Chondrocyte (in vitro differentiated cells): Measurements from ENCODE around the gene NEK1. TPM values are rescaled to one million over a fixed set of nuclear protein-coding genes. Genes with fewer than 3 reads are reported as not detected.

ENCODE experiments used
- DNase-seq: peaks from one replicate; pipeline ENCODE4 v3.0.0; 2021; ENCODE audit warnings: mixed read lengths, low spot score
- H3K27ac Mint-ChIP-seq: one replicate; pipeline ENCODE4 v1.8.0; 2021; ENCODE audit warnings: mild to moderate bottlenecking, moderate library complexity, mixed read lengths; ENCODE audit not compliant: unreplicated experiment
- H3K27me3 Mint-ChIP-seq: 2 replicates; pipeline ENCODE4 v1.8.0; 2021; ENCODE audit warnings: low read depth, mixed read lengths
- H3K36me3 Mint-ChIP-seq: 2 replicates; pipeline ENCODE4 v1.8.0; 2021; ENCODE audit warnings: low read depth, mixed read lengths
- H3K4me1 Mint-ChIP-seq: 2 replicates; pipeline ENCODE4 v1.8.0; 2021; ENCODE audit warnings: low read depth, mild to moderate bottlenecking, mixed read lengths
- H3K4me3 Mint-ChIP-seq: one replicate; pipeline ENCODE4 v1.8.0; 2021; ENCODE audit warnings: mild to moderate bottlenecking, moderate library complexity, mixed read lengths; ENCODE audit not compliant: unreplicated experiment
- H3K9me3 Mint-ChIP-seq: 2 replicates; pipeline ENCODE4 v1.8.0; 2021; ENCODE audit warnings: low read depth, mixed read lengths
- total RNA-seq: library from RNA; stranded (reverse); gene quantifications from 3 replicates; pipeline ENCODE4 v1.2.1, GENCODE V29; 2021
- TF ChIP-seq, protein P1 (sequence below): fragments of 200-600 bp; sonication (generic); IDR thresholded peaks from 2 replicates; pipeline ENCODE4 v1.5.0; 2021; ENCODE audit warnings: antibody characterized with exemption, mild to moderate bottlenecking, moderate library complexity

The NEK1 gene
- total RNA-seq, 1 donor from 2014 or later: 13.7 TPM

GRCh38 chr4:169617306-169617705 lies 4.9 kb upstream of the NEK1 start:
- no peak overlapping the region for H3K4me3 Mint-ChIP-seq
- no peaks in the 10 kb centered on the region for H3K27me3 Mint-ChIP-seq
- H3K4me1 Mint-ChIP-seq: peaks cover 32% of the 10 kb centered on the region
- no peak for DNase-seq
- no peaks in the 10 kb centered on the region for H3K36me3 Mint-ChIP-seq
- H3K9me3 Mint-ChIP-seq: no peaks in the 10 kb centered on the region
- TF ChIP-seq, protein P1, sequence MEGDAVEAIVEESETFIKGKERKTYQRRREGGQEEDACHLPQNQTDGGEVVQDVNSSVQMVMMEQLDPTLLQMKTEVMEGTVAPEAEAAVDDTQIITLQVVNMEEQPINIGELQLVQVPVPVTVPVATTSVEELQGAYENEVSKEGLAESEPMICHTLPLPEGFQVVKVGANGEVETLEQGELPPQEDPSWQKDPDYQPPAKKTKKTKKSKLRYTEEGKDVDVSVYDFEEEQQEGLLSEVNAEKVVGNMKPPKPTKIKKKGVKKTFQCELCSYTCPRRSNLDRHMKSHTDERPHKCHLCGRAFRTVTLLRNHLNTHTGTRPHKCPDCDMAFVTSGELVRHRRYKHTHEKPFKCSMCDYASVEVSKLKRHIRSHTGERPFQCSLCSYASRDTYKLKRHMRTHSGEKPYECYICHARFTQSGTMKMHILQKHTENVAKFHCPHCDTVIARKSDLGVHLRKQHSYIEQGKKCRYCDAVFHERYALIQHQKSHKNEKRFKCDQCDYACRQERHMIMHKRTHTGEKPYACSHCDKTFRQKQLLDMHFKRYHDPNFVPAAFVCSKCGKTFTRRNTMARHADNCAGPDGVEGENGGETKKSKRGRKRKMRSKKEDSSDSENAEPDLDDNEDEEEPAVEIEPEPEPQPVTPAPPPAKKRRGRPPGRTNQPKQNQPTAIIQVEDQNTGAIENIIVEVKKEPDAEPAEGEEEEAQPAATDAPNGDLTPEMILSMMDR: no peak
- no peak overlapping the region for H3K27ac Mint-ChIP-seq

- Mint-ChIP-seq H3K36me3 (no peaks in the 10 kb centered on the region), H3K4me3 (no peak overlapping the region), H3K27ac (no peak overlapping the region), H3K4me1 (peaks cover 29% of the 10 kb centered on the region), H3K27me3 (no peaks in the 10 kb centered on the region), H3K9me3 (no peaks in the 10 kb centered on the region)
- no peak for DNase-seq
- TF ChIP-seq, protein P1: no peak
These were observed 4.5 kb upstream of the NEK1 start for GRCh38 chr4:169616846-169617245.

DNA sequence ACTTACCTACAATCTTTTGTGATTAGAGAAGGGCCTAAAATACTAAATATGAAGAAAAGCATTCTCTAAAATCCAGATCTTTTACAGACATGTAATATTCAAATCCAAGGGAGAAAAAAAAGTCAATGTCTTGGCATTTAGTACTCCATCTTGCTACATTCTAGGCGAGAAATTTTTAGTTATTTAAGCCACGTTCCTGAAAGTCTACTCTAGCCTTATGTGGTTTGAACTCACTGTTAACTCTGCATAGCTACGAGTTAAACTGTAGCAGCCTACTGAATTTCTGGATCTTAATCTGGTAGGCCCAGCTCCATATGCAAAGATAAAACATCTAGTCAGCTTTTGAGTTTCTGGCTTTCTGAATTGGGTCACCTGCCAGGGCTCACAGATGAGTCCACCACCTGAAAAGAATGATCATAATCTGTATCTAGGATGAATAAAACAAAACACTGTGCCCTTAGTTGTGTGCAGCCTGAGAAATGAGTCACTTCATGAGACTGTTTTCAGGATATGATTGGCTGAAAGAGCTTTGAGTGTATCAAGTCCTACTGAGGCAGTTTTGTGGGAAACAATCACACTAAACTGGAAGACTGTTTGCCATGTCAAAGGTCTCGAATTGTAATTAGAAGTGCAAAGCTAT lies 3.2 kb upstream of the NEK1 start:
- Mint-ChIP-seq H3K27ac (no peak overlapping the region), H3K4me3 (no peak overlapping the region), H3K4me1 (peaks cover 34% of the 10 kb centered on the region), H3K36me3 (no peaks in the 10 kb centered on the region), H3K27me3 (no peaks in the 10 kb centered on the region), H3K9me3 (no peaks in the 10 kb centered on the region)
- TF ChIP-seq, protein P1: no peak
- DNase-seq: no peak

DNA sequence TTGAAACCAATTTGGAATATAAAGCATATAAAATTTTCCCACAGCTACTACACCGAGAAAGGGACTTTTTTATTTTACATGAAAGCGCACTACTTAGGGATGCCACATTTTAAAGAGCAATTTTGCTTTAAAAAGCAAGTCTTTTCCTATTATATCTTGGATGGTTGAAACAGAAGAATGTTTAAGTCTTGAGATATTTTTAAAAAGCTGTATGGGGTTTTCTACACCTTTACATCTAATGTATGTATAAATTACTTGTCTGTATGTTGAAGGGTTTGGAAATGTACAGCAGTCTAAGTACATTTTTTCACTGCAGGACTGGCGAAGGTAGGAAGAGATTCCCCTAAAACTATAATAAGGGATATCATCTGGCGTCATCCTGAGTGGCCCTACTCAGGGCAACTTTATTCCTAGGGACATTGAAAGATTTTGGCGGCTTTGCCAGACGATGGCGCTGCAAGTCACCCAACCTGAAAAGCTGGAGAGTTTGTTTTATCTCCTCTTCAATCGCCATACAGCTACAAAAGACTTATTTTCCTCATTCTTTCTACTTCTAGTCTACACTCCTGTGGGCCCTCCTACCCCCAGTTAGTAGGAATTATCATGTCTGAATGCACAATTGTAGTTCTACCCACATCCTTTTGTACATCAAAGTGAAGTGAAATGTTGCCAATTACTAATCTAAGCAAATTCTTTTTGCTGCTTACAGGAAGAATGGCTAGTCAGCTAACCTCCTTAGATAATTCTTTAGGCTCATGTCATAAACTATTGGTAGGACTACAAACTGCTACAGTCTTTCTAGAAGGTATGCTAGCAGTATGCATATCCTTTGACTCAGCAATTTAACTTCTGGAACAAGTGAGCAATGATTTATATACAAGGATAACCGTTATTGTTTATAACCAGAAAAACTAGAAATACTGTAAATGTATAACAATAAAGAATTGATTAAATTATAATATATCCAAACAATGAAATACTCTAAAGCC lies 782 bp upstream of the NEK1 start:
- Mint-ChIP-seq H3K4me1 (peaks cover 31% of the 10 kb centered on the region), H3K36me3 (no peaks in the 10 kb centered on the region), H3K27ac (peak overlapping the region; percentile 99), H3K4me3 (peak overlapping the region; percentile 97), H3K9me3 (no peaks in the 10 kb centered on the region), H3K27me3 (no peaks in the 10 kb centered on the region)
- no peak for DNase-seq
- TF ChIP-seq, protein P1: peak; percentile 93

- H3K36me3 Mint-ChIP-seq: peaks cover 2% of the 10 kb centered on the region
- no peaks in the 10 kb centered on the region for H3K27me3 Mint-ChIP-seq
- H3K4me3 Mint-ChIP-seq: peak overlapping the region; percentile 97
- H3K4me1 Mint-ChIP-seq: peaks cover 31% of the 10 kb centered on the region
- no peaks in the 10 kb centered on the region for H3K9me3 Mint-ChIP-seq
- DNase-seq: no peak
- H3K27ac Mint-ChIP-seq: peak overlapping the region; percentile 41
- TF ChIP-seq, protein P1: no peak
These were observed 1.2 kb downstream of the NEK1 start for GRCh38 chr4:169611157-169611556.
